Sigmoid colon (tissue), 7 donors: ENCODE measurements around the gene SLC34A3. TPM values are rescaled to one million over a fixed set of nuclear protein-coding genes. Genes with fewer than 3 reads are reported as not detected.

Experiments used
- DNase-seq: peaks from one replicate; pipeline ENCODE4 v3.0.0-alpha.2; 2019
- H3K27ac ChIP-seq, 4 donors: fragments of 200-600 bp; sonication (generic); one replicate each; pipeline ENCODE4 v1.5.1; 2016 to 2019; ENCODE audit warnings: mild to moderate bottlenecking in 1 of 4
- H3K27me3 ChIP-seq, 3 donors: fragments of 200-600 bp; sonication (generic); one replicate each; pipeline ENCODE4 v1.5.1; 2019; ENCODE audit warnings: mild to moderate bottlenecking in 1 of 3
- H3K36me3 ChIP-seq, 4 donors: fragments of 200-600 bp; sonication (generic); one replicate each; pipeline ENCODE4 v1.5.1; 2016 to 2019
- H3K4me1 ChIP-seq, 4 donors: fragments of 200-600 bp; sonication (generic); one replicate each; pipeline ENCODE4 v1.5.1; 2017 to 2019
- H3K4me3 ChIP-seq, 4 donors: fragments of 200-600 bp; sonication (generic); one replicate each; pipeline ENCODE4 v1.5.1; 2017 to 2019; ENCODE audit warnings: mild to moderate bottlenecking in 2 of 4, moderate library complexity in 1 of 4
- H3K9me3 ChIP-seq, 4 donors: fragments of 200-600 bp in 3 of 4; sonication (generic) in 3 of 4; one replicate each; pipeline versions ENCODE4 v1.5.1 to v1.6.1; 2013 to 2019
- EP300 ChIP-seq, 4 donors: sonication (generic); formaldehyde crosslinking; IDR thresholded peaks; one replicate each; pipeline ENCODE4 v1.6.1; 2017; ENCODE audit warnings: antibody characterized with exemption in 4 of 4
- POLR2A ChIP-seq, 2 donors: fragments of 450-650 bp; IDR thresholded peaks; one replicate each; pipeline ENCODE4 v1.6.1; 2016; ENCODE audit warnings: antibody characterized with exemption in 2 of 2, mild to moderate bottlenecking in 2 of 2, moderate library complexity in 2 of 2
- POLR2AphosphoS5 ChIP-seq, 4 donors: sonication (generic); formaldehyde crosslinking; IDR thresholded peaks; one replicate each; pipeline ENCODE4 v1.6.1; 2017; ENCODE audit warnings: antibody characterized with exemption in 4 of 4
- WGBS, 2 donors: extraction: QIAGEN DNeasy Blood & Tissue Kit; methylation state at CpG; one replicate each; pipeline ENCODE4 v1.1.7; 2013; 5-methylcytosine and 5-hydroxymethylcytosine counted together
- intact Hi-C: fragments of 100-400 bp; cut with DNase I; formaldehyde crosslinking; loops from one replicate; pipeline ENCODE4 v1.15.1; 2023
- polyA plus RNA-seq, 3 donors: library from polyadenylated mRNA; stranded (reverse); fragments of 200-250 nt; gene quantifications; one replicate each; pipeline ENCODE4 v1.2.3, GENCODE V29; 2013
- total RNA-seq, 4 donors: library from RNA; depleted of rRNA; stranded (reverse); fragments of >200 nt; gene quantifications; one replicate each; pipeline ENCODE4 v1.1.0, GENCODE V29; 2016
- TF ChIP-seq, protein P1 (sequence below), 4 experiments: fragments of 450-650 bp in 3 of 4; fragments of 200-600 bp in 1 of 4; IDR thresholded peaks; one replicate each; pipeline ENCODE4 v1.5.1; 2016 to 2019; ENCODE audit warnings: antibody characterized with exemption in 4 of 4, mild to moderate bottlenecking in 3 of 4, moderate library complexity in 2 of 4
- donor health status: healthy with polysubstance abuse.
- donor health status: Bipolar disorder and iron deficiency.
- donor health status: healthy.

SLC34A3 gene
- total and polyA plus RNA-seq, 7 donors, result not detected

DNA sequence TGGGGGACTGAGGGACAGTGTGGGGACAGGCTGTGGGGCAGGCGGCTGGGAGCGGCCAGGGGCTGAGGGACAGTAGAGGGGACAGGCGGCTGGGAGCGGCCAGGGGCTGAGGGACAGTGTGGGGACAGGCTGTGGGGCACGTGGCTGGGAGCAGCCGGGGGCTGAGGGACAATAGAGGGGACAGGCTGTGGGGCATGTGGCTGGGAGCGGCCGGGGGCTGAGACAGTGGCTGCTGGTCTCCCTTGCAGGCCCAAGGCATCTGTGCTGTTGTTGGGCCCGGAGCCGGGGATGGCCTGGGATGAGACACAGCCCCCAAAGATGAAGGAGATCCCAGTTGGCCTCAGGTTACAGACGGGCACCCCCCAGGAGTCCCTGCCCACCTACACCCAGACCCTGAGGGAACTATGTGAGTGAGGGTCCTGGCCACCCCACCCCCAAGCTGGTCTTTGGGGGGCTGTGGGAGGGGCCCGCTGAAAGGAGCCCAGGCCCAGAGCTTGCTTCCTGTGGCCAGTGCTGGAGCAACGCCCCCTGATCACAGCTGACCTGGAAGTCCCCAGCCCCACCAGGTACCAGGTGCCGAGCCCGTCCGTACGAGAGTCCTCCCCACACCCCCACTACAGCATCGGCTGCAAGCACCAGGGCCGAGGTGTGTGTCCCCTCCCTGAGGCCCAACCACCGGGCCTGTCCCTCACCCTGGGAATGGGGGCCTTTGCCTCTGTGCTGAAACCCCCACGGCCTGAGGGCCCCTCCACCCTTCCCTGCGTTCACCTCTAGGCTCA is 21.0 kb downstream of the SLC34A3 start:
- no peak for DNase-seq
- 81 to 89% methylated on average over 22 of the region's 22 CpGs for WGBS, 2 donors
- peaks cover 0 to 10% (median 6%) of the 10 kb centered on the region in 3 donors for H3K27me3 ChIP-seq
- intact Hi-C loops, result loop anchor here (5.0 kb wide), 1 partner anchor 44 kb away; the partner anchor contains the start of genes NDOR1 and TMEM203
- no peaks in the 10 kb centered on the region for H3K9me3 ChIP-seq
- H3K36me3 ChIP-seq, result peaks cover 0 to 6% (median 2%) of the 10 kb centered on the region in 4 donors
- H3K27ac ChIP-seq, result no peak overlapping the region
- TF ChIP-seq POLR2A (IDR thresholded peaks at IDR 0.05), result no peak
- TF ChIP-seq POLR2AphosphoS5 (IDR thresholded peaks at IDR 0.05), result no peak
- TF ChIP-seq, protein P1, sequence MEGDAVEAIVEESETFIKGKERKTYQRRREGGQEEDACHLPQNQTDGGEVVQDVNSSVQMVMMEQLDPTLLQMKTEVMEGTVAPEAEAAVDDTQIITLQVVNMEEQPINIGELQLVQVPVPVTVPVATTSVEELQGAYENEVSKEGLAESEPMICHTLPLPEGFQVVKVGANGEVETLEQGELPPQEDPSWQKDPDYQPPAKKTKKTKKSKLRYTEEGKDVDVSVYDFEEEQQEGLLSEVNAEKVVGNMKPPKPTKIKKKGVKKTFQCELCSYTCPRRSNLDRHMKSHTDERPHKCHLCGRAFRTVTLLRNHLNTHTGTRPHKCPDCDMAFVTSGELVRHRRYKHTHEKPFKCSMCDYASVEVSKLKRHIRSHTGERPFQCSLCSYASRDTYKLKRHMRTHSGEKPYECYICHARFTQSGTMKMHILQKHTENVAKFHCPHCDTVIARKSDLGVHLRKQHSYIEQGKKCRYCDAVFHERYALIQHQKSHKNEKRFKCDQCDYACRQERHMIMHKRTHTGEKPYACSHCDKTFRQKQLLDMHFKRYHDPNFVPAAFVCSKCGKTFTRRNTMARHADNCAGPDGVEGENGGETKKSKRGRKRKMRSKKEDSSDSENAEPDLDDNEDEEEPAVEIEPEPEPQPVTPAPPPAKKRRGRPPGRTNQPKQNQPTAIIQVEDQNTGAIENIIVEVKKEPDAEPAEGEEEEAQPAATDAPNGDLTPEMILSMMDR (IDR thresholded peaks at IDR 0.05), result no peak
- H3K4me3 ChIP-seq, result no peak overlapping the region
- peaks cover 0 to 23% (median 21%) of the 10 kb centered on the region in 4 donors for H3K4me1 ChIP-seq

DNA sequence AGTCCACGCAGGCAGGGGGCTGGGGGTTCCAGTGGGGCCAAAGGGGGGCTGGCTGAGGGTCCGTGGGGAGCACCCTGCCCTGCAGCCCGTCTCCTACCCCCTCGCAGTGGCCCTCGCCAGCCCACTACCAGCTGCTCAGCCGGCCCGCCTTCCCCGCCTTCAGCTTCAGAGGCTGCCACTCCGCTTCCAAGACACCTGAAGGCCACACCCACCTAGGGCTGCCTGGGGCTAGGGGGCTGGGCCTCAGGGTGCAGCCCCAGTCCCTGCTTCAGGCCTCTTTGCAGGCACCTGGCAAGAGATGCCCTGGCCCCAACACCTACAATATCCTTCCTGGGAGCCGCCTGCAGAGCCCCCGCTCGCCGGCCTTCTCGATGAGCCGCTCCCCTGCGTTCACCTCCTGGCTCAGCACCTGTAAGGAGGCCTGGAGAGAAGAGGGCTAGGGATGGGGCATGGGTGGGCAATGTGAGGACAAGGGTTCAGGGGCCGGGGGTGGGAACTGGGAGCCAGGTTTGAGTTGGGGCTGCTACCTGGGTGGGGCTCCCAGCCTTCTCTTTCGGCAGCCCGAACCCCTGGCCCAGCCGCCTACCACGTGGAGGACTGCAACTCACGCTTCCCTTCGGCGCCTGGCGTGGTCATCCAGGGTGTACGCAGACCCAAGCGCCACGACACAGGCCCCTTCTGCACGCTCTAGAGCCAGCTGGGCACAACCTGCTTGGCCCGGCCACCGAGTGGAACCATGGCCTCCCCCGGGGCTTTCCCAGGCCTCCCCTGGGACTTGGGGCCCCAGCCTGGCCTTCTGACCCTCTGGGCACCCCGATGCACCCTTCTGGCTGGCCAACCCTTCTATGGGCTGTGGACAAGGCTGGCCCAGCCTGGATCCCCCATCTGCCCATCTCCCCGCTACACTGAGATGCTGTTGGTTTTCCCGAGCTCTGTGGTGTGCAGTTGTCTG is 22.1 kb downstream of the SLC34A3 start:
- no peak for DNase-seq
- intact Hi-C loops, result loop anchor here (5.0 kb wide), 1 partner anchor 46 kb away; the partner anchor contains the start of genes NDOR1 and TMEM203
- Histone ChIP-seq H3K4me1 (peaks cover 0 to 27% (median 26%) of the 10 kb centered on the region in 4 donors), H3K4me3 (no peak overlapping the region), H3K27ac (no peak overlapping the region), H3K9me3 (no peaks in the 10 kb centered on the region), H3K36me3 (peaks cover 0 to 16% (median 5%) of the 10 kb centered on the region in 4 donors), H3K27me3 (peaks cover 0 to 10% (median 6%) of the 10 kb centered on the region in 3 donors)
- WGBS, 2 donors, result 64 to 78% methylated on average over 35 of the region's 35 CpGs
- TF ChIP-seq EP300 (IDR thresholded peaks at IDR 0.05) (no peak), POLR2AphosphoS5 (IDR thresholded peaks at IDR 0.05) (no peak), POLR2A (IDR thresholded peaks at IDR 0.05) (no peak)
- TF ChIP-seq, protein P1 (IDR thresholded peaks at IDR 0.05), result no peak

DNA sequence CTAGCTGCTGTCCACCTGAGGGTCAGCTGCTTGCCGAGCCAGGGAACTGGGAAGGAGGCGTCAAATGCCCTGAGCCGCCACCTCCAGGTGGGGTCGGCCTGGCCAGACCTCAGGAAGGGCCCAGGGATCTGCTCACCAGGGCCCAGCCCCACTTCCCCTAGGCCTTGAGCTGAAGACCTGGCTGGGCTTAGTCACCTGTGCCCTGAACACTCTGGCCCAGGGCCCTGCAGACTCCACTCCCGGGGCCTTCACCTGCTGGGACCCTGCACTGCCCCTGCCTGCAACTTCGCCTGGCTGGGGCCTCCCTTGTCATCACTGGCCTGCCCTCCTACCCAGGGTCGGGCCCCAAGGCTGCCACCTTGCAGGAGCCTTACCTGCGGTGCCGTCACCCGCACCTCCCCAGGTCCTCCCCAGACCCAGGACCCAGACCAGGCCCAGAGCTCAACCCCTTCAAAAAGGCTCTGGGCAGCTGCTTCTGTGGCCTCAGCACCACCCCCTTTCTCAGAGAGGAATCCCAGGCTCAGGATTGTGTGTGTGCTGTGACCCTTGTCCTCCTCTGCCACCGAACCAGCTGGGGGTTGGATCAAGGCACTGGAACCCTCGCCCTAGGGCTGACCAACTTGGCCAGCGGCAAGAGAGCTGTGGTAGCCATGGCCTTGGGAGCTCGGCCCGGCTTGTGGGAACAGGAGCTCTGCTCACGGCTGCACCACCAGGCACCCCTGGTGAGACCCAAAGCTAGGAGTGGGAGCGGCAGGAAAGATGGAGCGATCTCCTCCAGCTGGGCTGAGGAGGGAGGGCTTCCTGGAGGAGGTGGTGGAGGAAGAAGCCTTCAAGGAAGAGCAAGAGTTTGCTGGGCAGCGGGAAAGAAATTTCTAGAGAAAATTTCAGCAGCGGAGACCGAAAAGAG is 23.3 kb downstream of the SLC34A3 start:
- Histone ChIP-seq H3K9me3 (no peaks in the 10 kb centered on the region), H3K27me3 (peaks cover 0 to 10% (median 6%) of the 10 kb centered on the region in 3 donors), H3K27ac (peak overlapping the region; percentile 83 to 88 (median 86)), H3K4me1 (peaks cover 0 to 27% (median 26%) of the 10 kb centered on the region in 4 donors), H3K4me3 (peak overlapping the region; percentile 72 to 87 (median 82)), H3K36me3 (peaks cover 0 to 27% (median 9%) of the 10 kb centered on the region in 4 donors)
- intact Hi-C loops, result loop anchor here (2.0 to 5.0 kb wide), 2 partner anchors 13 to 47 kb away; partner anchors contain the start of genes NDOR1, TMEM203 and TUBB4B
- 33 to 71% methylated on average over 21 of the region's 21 CpGs for WGBS, 2 donors
- no peak for DNase-seq
- no peak for TF ChIP-seq POLR2A (IDR thresholded peaks at IDR 0.05)
- no peak for TF ChIP-seq EP300 (IDR thresholded peaks at IDR 0.05)
- no peak for TF ChIP-seq POLR2AphosphoS5 (IDR thresholded peaks at IDR 0.05)
- TF ChIP-seq, protein P1 (IDR thresholded peaks at IDR 0.05), result no peak
